PFSK-1 (cell line): Measurements from ENCODE around the gene BCL6B.

Experiments
- FOXP2 ChIP-seq: optimal IDR thresholded peaks from 2 replicates; pipeline ENCODE3; 2011; ENCODE audit warnings: borderline replicate concordance, control low read depth, inconsistent platforms; ENCODE audit not compliant: insufficient read depth; ENCODE audit errors: extremely low read length, extremely low read depth
- POLR2AphosphoS5 ChIP-seq: IDR thresholded peaks from 2 replicates; pipeline ENCODE4 v1.6.1; 2012; ENCODE audit warnings: low read depth, mild to moderate bottlenecking, control low read depth, low read length, moderate library complexity
- REST ChIP-seq, 2 experiments: IDR thresholded peaks; 2 replicates each; pipeline versions ENCODE4 v1.6.1 to v1.8.0; 2011 to 2012; ENCODE audit warnings: low read depth in 2 of 2, low read length in 2 of 2, control low read depth in 1 of 2, inconsistent platforms in 1 of 2, mild to moderate bottlenecking in 1 of 2, moderate library complexity in 1 of 2; ENCODE audit not compliant: insufficient read depth in 1 of 2
- SIN3A ChIP-seq: IDR thresholded peaks from 2 replicates; pipeline ENCODE4 v1.6.1; 2012; ENCODE audit warnings: mild to moderate bottlenecking, low read length, moderate library complexity, borderline replicate concordance; ENCODE audit not compliant: insufficient read depth
- TAF1 ChIP-seq: IDR thresholded peaks from 2 replicates; pipeline ENCODE4 v1.6.1; 2012; ENCODE audit warnings: low read length, control low read depth, borderline replicate concordance; ENCODE audit not compliant: insufficient read depth

The BCL6B gene

GRCh38 chr17:7045492-7046126, 22.8 kb downstream of the BCL6B start:
- TF ChIP-seq POLR2AphosphoS5 (no peak), REST (IDR thresholded peaks at IDR 0.05; ENCODE audit: insufficient read depth in 1 of 2, low read depth in 2 of 2, low read length in 2 of 2) (no peak)

DNA sequence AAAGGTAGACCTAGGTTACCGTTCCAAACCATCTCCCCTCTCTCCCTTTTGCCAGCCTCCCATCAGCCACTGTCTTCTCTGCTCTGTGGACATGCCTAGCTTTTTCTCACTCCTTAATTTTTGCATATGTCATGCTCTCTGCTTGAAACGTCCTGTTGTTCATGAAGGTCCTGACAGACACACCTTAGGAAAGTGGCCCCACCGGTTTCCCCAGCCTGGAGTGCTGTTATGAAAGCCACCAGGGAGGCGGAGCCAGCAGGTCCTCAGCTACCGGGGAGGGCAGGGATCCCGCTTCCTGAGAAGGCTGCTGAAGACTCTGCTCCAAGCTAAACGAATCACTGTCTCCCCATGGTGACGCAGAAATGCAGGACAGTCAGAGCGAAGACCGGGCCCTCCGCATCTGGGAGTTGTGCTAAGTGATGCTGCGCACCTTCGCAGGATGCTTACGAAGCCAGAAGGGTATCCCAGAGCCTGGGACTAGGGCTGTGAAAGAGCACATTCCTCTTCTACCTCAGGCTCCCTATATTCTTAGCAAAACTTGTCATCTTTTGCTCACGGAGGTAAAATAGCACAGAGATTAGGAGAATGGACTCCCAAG, 23.4 kb downstream of the BCL6B start:
- TF ChIP-seq REST (IDR thresholded peaks at IDR 0.05; ENCODE audit: insufficient read depth in 1 of 2, low read depth in 2 of 2, low read length in 2 of 2) (no peak), TAF1 (no peak), SIN3A (no peak), POLR2AphosphoS5 (no peak), FOXP2 (no peak)

DNA sequence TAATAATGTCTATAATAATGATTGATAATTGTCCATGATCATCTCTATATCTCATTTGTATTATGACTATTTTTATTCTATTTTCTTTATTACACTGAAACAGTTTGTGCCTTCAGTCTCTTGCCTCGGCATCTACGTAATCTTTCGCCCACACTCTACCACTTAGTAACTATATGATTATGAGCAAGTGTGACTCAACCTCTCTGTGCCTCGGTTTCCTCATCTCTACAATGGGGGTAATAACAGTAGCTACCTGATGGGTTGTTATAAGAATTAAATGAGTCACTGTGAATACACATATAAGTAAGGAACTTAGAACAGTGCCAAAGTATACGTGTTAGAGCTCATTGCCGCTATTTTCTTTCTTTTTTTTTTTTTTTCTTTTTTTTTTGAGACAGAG, 24.7 kb downstream of the BCL6B start:
- TF ChIP-seq SIN3A (no peak), TAF1 (no peak), FOXP2 (no peak), REST (IDR thresholded peaks at IDR 0.05; ENCODE audit: insufficient read depth in 1 of 2, low read depth in 2 of 2, low read length in 2 of 2) (no peak), POLR2AphosphoS5 (no peak)

DNA sequence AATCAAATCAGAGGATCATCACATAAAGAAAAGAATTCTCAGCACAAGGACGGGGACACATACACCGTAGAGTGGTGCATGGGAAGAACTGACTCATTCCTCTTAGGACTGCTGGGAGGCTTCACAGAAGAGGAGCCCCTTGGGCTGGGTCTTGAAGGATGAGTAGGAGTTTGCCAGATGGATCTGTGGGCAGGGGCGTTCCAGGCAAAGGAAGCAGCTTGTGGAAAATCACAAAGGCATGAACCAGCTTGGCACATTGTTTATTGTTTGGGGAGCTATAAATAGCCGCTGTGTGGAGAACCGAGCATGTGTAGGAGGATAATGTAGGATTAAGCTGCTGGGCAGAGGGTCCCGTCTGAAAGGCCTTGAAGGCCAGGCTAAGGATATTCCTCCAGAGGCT, 26.1 kb downstream of the BCL6B start:
- TF ChIP-seq SIN3A, result no peak
- TF ChIP-seq REST (IDR thresholded peaks at IDR 0.05; ENCODE audit: insufficient read depth in 1 of 2, low read depth in 2 of 2, low read length in 2 of 2), result no peak
- no peak for TF ChIP-seq FOXP2
- no peak for TF ChIP-seq TAF1

GRCh38 chr17:7056386-7056785, 33.5 kb downstream of the BCL6B start:
- TF ChIP-seq FOXP2 (no peak), TAF1 (no peak), SIN3A (no peak), REST (IDR thresholded peaks at IDR 0.05; ENCODE audit: insufficient read depth in 1 of 2, low read depth in 2 of 2, low read length in 2 of 2) (no peak), POLR2AphosphoS5 (no peak)
